ENCODE data around the gene TMEFF1.

GRCh38 chr9:100457517-100457916 is 15.4 kb upstream of the TMEFF1 start:
- TF ChIP-seq, protein P1, sequence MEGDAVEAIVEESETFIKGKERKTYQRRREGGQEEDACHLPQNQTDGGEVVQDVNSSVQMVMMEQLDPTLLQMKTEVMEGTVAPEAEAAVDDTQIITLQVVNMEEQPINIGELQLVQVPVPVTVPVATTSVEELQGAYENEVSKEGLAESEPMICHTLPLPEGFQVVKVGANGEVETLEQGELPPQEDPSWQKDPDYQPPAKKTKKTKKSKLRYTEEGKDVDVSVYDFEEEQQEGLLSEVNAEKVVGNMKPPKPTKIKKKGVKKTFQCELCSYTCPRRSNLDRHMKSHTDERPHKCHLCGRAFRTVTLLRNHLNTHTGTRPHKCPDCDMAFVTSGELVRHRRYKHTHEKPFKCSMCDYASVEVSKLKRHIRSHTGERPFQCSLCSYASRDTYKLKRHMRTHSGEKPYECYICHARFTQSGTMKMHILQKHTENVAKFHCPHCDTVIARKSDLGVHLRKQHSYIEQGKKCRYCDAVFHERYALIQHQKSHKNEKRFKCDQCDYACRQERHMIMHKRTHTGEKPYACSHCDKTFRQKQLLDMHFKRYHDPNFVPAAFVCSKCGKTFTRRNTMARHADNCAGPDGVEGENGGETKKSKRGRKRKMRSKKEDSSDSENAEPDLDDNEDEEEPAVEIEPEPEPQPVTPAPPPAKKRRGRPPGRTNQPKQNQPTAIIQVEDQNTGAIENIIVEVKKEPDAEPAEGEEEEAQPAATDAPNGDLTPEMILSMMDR (IDR thresholded peaks at IDR 0.05; ENCODE audit: insufficient read depth, low read depth, low read length): no peak
- TF ChIP-seq EZH2 (IDR thresholded peaks at IDR 0.05; ENCODE audit: insufficient read depth, low read length): no peak

Data from astrocyte (in vitro differentiated cells and primary cell).